ENCODE results near the gene CALM1.

GRCh38 chr14:90456551-90456950, 59.7 kb downstream of the CALM1 start:
- TF ChIP-seq CTCF (IDR thresholded peaks at IDR 0.05) (no peak), POLR2A (IDR thresholded peaks at IDR 0.05) (no peak)

Data from testis (tissue), 2 donors.